Measurements from ENCODE around the gene MIOX.

- no peak for TF ChIP-seq CTCF (IDR thresholded peaks at IDR 0.05)
- TF ChIP-seq POLR2A (IDR thresholded peaks at IDR 0.05), result no peak
Observed at GRCh38 chr22:50520826-50521453, 34.3 kb downstream of the MIOX start.
